HG03196 (cell line): ENCODE measurements around the gene MRNIP.
"Not testable (repeated sequence)": the region's sequence is repeated elsewhere in the genome, so short reads cannot be mapped to it uniquely, and the experiment has no call there.

Experiments used
- ATAC-seq: cut with Tn5 transposase; IDR thresholded peaks from one replicate; pipeline ENCODE4 v1.9.1; 2021; ENCODE audit not compliant: unreplicated experiment

MRNIP gene

GRCh38 chr5:179840766-179841165, 17.9 kb downstream of the MRNIP start:
- no peak for ATAC-seq

- ATAC-seq: no peak
Measured at GRCh38 chr5:179840321-179840720, 18.3 kb downstream of the MRNIP start.

- no peak for ATAC-seq
Measured at GRCh38 chr5:179839328-179840256, 19.0 kb downstream of the MRNIP start.

GRCh38 chr5:179837076-179838011, 21.3 kb downstream of the MRNIP start:
- ATAC-seq: no peak

- ATAC-seq: no peak
Measured at GRCh38 chr5:179836225-179837019, 22.2 kb downstream of the MRNIP start.

GRCh38 chr5:179834871-179835270, 23.7 kb downstream of the MRNIP start:
- not testable (repeated sequence) for ATAC-seq

GRCh38 chr5:179834120-179834519, 24.5 kb downstream of the MRNIP start:
- no peak for ATAC-seq

- no peak for ATAC-seq
Measured at GRCh38 chr5:179833709-179834070, 24.9 kb downstream of the MRNIP start.

GRCh38 chr5:179833056-179833708, 25.4 kb downstream of the MRNIP start:
- no peak for ATAC-seq

GRCh38 chr5:179832039-179832745, 26.4 kb downstream of the MRNIP start:
- no peak for ATAC-seq

- no peak for ATAC-seq
Measured at GRCh38 chr5:179830818-179831468, 27.7 kb downstream of the MRNIP start.

GRCh38 chr5:179829732-179830435, 28.7 kb downstream of the MRNIP start:
- no peak for ATAC-seq

GRCh38 chr5:179828756-179829421, 29.7 kb downstream of the MRNIP start:
- no peak for ATAC-seq

- ATAC-seq: no peak
Measured at GRCh38 chr5:179827680-179828079, 30.9 kb downstream of the MRNIP start.

- no peak for ATAC-seq
Measured at GRCh38 chr5:179825655-179826182, 32.9 kb downstream of the MRNIP start.

- no peak for ATAC-seq
Measured at GRCh38 chr5:179824745-179825112, 33.9 kb downstream of the MRNIP start.

- ATAC-seq: no peak
Measured at GRCh38 chr5:179823937-179824744, 34.5 kb downstream of the MRNIP start.
